GM12878 (cell line): ENCODE results near the gene C19orf12. TPM values are rescaled to one million over a fixed set of nuclear protein-coding genes. Genes with fewer than 3 reads are reported as not detected.

Experiments
- ATAC-seq: fragments of 200-7000 bp; cut with Tn5 transposase; 3 replicates; pipeline ENCODE4 v1.9.1; 2020; ENCODE audit warnings: mild to moderate bottlenecking, moderate library complexity
- BruUV-seq: library from RNA; stranded (reverse); fragments of 400-500 nt; replicated peaks from 2 replicates; lab custom pipeline; 2021; lab: Mats Ljungman, UMichigan
- CTCF ChIA-PET: fragments of 300-600 bp; sonication (Branson Sonifier 250); formaldehyde crosslinking; extraction: SDS; loops from one replicate; lab custom pipeline; 2021; ENCODE audit warnings: inconsistent platforms; lab: Yijun Ruan, JAX
- POLR2A ChIA-PET: fragments of 350-600 bp; formaldehyde crosslinking; extraction: SDS; loops from one replicate; lab custom pipeline; 2021; ENCODE audit warnings: inconsistent platforms; lab: Charles Lee
- RAD21 ChIA-PET: fragments of 300-600 bp; sonication (Branson Sonifier 250); formaldehyde crosslinking; loops from one replicate; lab custom pipeline; 2023; ENCODE audit warnings: antibody characterized with exemption; ENCODE audit not compliant: unreplicated experiment; lab: Charles Lee
- SMC1A ChIA-PET: fragments of 300-600 bp; sonication (Branson Sonifier 250); formaldehyde crosslinking; loops from one replicate; lab custom pipeline; 2023; ENCODE audit not compliant: unreplicated experiment, uncharacterized antibody; lab: Charles Lee
- DNase-seq: peaks from one replicate; pipeline ENCODE4 v3.0.0-alpha.2; 2011; ENCODE audit warnings: low read depth, low spot score
- FAIRE-seq: peaks from 3 replicates; lab custom pipeline; 2011; peaks lifted over from hg19 to GRCh38; lab: Jason Lieb, UNC
- H2AFZ ChIP-seq: 2 replicates; pipeline ENCODE4 v1.6.0; 2011; ENCODE audit warnings: low read depth, low read length, control low read depth; ENCODE audit not compliant: control insufficient read depth
- H3K27ac ChIP-seq: 2 replicates; pipeline ENCODE4 v1.5.1; 2011; ENCODE audit warnings: control low read depth; ENCODE audit not compliant: control insufficient read depth, insufficient read depth
- H3K27me3 ChIP-seq, 2 experiments: replicated peaks in 1 of 2; 2 replicates each; pipeline versions ENCODE4 v1.6.0 to v1.6.1; 2011; ENCODE audit warnings: low read length in 1 of 2; ENCODE audit not compliant: control insufficient read depth in 2 of 2, insufficient read depth in 2 of 2
- H3K36me3 ChIP-seq, 2 experiments: 2 replicates each; pipeline ENCODE4 v1.5.1; 2011; ENCODE audit warnings: low read length in 1 of 2; ENCODE audit not compliant: control insufficient read depth in 2 of 2, insufficient read depth in 2 of 2
- H3K4me1 ChIP-seq: 2 replicates; pipeline ENCODE4 v1.6.1; 2011; ENCODE audit warnings: mild to moderate bottlenecking, low read length, moderate library complexity, mixed read lengths; ENCODE audit not compliant: control insufficient read depth, insufficient read depth
- H3K4me2 ChIP-seq: 2 replicates; pipeline ENCODE4 v1.6.0; 2011; ENCODE audit warnings: control low read depth; ENCODE audit not compliant: control insufficient read depth, insufficient read depth
- H3K4me3 ChIP-seq: fragments of 200-600 bp; sonication (generic); 2 replicates; pipeline ENCODE4 v1.5.1; 2016
- H3K79me2 ChIP-seq: 2 replicates; pipeline ENCODE4 v1.6.0; 2011; ENCODE audit warnings: low read length; ENCODE audit not compliant: control insufficient read depth, insufficient read depth
- H3K9ac ChIP-seq: 2 replicates; pipeline ENCODE4 v1.8.0; 2011; ENCODE audit warnings: low read length, control low read depth, mixed read lengths; ENCODE audit not compliant: control insufficient read depth, insufficient read depth
- H3K9me3 ChIP-seq: replicated peaks from 3 replicates; pipeline ENCODE4 v1.5.1; 2011; ENCODE audit warnings: mild to moderate bottlenecking, low read length; ENCODE audit not compliant: control insufficient read depth, insufficient read depth
- H4K20me1 ChIP-seq: 2 replicates; pipeline ENCODE4 v1.6.0; 2011; ENCODE audit not compliant: control insufficient read depth, insufficient read depth
- GATAD2B ChIP-seq: fragments of 450-650 bp; conservative IDR thresholded peaks from 2 replicates; pipeline ENCODE4 v1.6.1; 2017; ENCODE audit warnings: low read depth, mild to moderate bottlenecking, moderate library complexity
- MEF2A ChIP-seq: IDR thresholded peaks from 2 replicates; pipeline ENCODE4 v1.6.1; 2011; ENCODE audit warnings: low read depth, mild to moderate bottlenecking, low read length, moderate library complexity; ENCODE audit not compliant: insufficient read depth
- REST ChIP-seq: IDR thresholded peaks from 2 replicates; pipeline ENCODE4 v1.6.1; 2012; ENCODE audit warnings: mild to moderate bottlenecking, low read depth, low read length
- TAF1 ChIP-seq: IDR thresholded peaks from 2 replicates; pipeline ENCODE4 v1.6.1; 2011; ENCODE audit warnings: mild to moderate bottlenecking, low read depth, low read length, borderline replicate concordance
- ZBED1 ChIP-seq: IDR thresholded peaks from 2 replicates; pipeline ENCODE4 v1.6.1; 2016; ENCODE audit warnings: borderline replicate concordance
- WGBS: methylation state at CpG from one replicate; pipeline ENCODE4 v1.1.6; 2016; ENCODE audit warnings: low lambda C conversion rate; ENCODE audit not compliant: insufficient replicate concordance, insufficient coverage; ENCODE audit errors: missing lambda C conversion rate; 5-methylcytosine and 5-hydroxymethylcytosine counted together
- in situ Hi-C: fragments of 300-500 bp; cut with MboI; formaldehyde crosslinking; loops from 9 replicates; pipeline ENCODE4 v1.14.3; 2018; ENCODE audit warnings: mixed read lengths
- intact Hi-C: fragments of 100-400 bp; cut with micrococcal nuclease; formaldehyde crosslinking; loops from one replicate; pipeline ENCODE4 v1.14.2; 2022; ENCODE audit not compliant: unreplicated experiment
- polyA plus RNA-seq, 11 experiments: library from polyadenylated mRNA; depleted of rRNA in 4 of 11; unstranded in 6 of 11; stranded (reverse) in 5 of 11; fragments of >200 nt; fragmentation: Nextera tagmentation in 4 of 11; fragmentation: Illumina TruSeq in 1 of 11; extraction: Ambion mirVana in 4 of 11; extraction: Trizol in 1 of 11; gene quantifications; 1 replicate in 1 of 11; 2 replicates in 10 of 11; pipeline versions ENCODE4 v1.2.1 to v1.2.3, GENCODE V29; 2011 to 2016; ENCODE audit warnings: inconsistent platforms in 2 of 11, missing spikeins in 2 of 11, low read depth in 1 of 11
- total RNA-seq, 4 experiments: library from RNA; depleted of rRNA in 3 of 4; stranded (reverse); fragments of >200 nt in 3 of 4; fragmentation: Illumina TruSeq in 1 of 4; extraction: Trizol in 1 of 4; gene quantifications; 2 replicates each; pipeline versions ENCODE4 v1.2.1 to v1.2.3, GENCODE V29; 2013 to 2021
- TF ChIP-seq, protein P1 (sequence below): fragments of 450-650 bp; IDR thresholded peaks from 2 replicates; pipeline ENCODE4 v1.6.1; 2017; ENCODE audit warnings: mild to moderate bottlenecking, low read depth, inconsistent platforms; ENCODE audit not compliant: poor library complexity, severe bottlenecking
- TF ChIP-seq, protein P2 (sequence below): IDR thresholded peaks from 2 replicates; pipeline ENCODE4 v1.6.1; 2012; ENCODE audit warnings: improper control_type of control experiment, low read depth, low read length; ENCODE audit not compliant: insufficient replicate concordance

The C19orf12 gene
- total and polyA plus RNA-seq, 10 of the 15 experiments (the other 5 are each of a cell fraction or from before 2014, with no cell fraction given), result 2.3 to 23.5 (median 20.3) TPM

- TF ChIP-seq, protein P1, sequence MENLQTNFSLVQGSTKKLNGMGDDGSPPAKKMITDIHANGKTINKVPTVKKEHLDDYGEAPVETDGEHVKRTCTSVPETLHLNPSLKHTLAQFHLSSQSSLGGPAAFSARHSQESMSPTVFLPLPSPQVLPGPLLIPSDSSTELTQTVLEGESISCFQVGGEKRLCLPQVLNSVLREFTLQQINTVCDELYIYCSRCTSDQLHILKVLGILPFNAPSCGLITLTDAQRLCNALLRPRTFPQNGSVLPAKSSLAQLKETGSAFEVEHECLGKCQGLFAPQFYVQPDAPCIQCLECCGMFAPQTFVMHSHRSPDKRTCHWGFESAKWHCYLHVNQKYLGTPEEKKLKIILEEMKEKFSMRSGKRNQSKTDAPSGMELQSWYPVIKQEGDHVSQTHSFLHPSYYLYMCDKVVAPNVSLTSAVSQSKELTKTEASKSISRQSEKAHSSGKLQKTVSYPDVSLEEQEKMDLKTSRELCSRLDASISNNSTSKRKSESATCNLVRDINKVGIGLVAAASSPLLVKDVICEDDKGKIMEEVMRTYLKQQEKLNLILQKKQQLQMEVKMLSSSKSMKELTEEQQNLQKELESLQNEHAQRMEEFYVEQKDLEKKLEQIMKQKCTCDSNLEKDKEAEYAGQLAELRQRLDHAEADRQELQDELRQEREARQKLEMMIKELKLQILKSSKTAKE, result no peak
- TF ChIP-seq GATAD2B (no peak), ZBED1 (no peak)
These were observed 48.1 kb upstream of the C19orf12 start (continued) for GRCh38 chr19:29763196-29763595.

DNA sequence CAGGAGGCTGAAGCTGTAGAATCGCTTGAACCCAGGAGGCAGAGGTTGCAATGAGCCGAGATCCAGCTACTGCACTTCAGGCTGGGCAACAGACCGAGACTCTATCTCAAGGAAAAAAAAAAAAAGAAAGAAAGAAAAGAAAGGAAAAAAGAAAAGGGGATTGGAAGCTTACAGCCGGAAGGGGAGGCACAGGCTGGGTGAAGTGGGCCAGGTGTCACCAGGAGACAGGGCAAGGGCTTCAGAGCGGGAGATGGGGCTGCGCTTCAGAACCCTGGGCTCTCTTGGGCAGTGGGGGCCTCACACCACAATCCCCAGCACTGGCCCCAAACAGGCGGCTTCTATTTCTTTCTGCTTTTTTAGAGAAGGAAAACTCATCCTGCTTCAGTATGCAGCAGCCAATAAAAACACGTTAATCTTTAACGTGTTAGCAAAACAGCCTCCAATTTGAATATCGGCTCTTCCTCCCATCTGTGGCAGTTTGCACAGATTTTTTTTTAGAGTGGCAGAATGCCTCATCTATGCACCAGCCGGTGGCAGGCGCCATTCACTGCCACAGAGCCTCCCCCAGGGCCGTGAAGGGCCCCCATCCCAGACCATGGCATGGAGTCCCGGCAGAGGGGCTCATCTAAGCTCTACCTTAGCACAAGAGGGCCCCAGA is 46.6 kb upstream of the C19orf12 start:
- RAD21 ChIA-PET, result interaction anchor here (1.3 to 2.4 kb wide), 3 partner anchors 48 to 112 kb away, joined by 4 to 14 read pairs (median 6); no protein-coding TSS in a partner anchor
- Histone ChIP-seq H2AFZ (no peak overlapping the region), H3K27ac (no peak overlapping the region), H3K4me2 (no peak overlapping the region), H3K9me3 (no peaks in the 10 kb centered on the region), H3K27me3 (no peaks in the 10 kb centered on the region), H3K4me3 (no peak overlapping the region), H3K79me2 (no peaks in the 10 kb centered on the region), H3K36me3 (no peaks in the 10 kb centered on the region), H4K20me1 (no peaks in the 10 kb centered on the region), H3K4me1 (no peaks in the 10 kb centered on the region), H3K9ac (no peak overlapping the region)
- no peak for DNase-seq
- CTCF ChIA-PET, result interaction anchor here (0.6 to 3.0 kb wide), 8 partner anchors 9 to 127 kb away, joined by 3 to 15 read pairs (median 5); partner anchors contain the start of gene PLEKHF1
- SMC1A ChIA-PET, result interaction anchor here (1.3 kb wide), 1 partner anchor 112 kb away, joined by 3 read pairs; no protein-coding TSS in a partner anchor
- ATAC-seq, result no peak
- POLR2A ChIA-PET, result no interaction called here
- FAIRE-seq, result no peak
- WGBS, result 60% methylated on average over 13 of the region's 14 CpGs
- in situ Hi-C loops (no loop called here), intact Hi-C loops (loop anchor here (2.0 to 5.0 kb wide), 2 partner anchors 51 to 111 kb away; partner anchors contain the start of gene CCNE1)
- BruUV-seq, result no TSS peak
- TF ChIP-seq MEF2A (no peak), GATAD2B (no peak), REST (no peak), TAF1 (no peak)
- TF ChIP-seq, protein P2, sequence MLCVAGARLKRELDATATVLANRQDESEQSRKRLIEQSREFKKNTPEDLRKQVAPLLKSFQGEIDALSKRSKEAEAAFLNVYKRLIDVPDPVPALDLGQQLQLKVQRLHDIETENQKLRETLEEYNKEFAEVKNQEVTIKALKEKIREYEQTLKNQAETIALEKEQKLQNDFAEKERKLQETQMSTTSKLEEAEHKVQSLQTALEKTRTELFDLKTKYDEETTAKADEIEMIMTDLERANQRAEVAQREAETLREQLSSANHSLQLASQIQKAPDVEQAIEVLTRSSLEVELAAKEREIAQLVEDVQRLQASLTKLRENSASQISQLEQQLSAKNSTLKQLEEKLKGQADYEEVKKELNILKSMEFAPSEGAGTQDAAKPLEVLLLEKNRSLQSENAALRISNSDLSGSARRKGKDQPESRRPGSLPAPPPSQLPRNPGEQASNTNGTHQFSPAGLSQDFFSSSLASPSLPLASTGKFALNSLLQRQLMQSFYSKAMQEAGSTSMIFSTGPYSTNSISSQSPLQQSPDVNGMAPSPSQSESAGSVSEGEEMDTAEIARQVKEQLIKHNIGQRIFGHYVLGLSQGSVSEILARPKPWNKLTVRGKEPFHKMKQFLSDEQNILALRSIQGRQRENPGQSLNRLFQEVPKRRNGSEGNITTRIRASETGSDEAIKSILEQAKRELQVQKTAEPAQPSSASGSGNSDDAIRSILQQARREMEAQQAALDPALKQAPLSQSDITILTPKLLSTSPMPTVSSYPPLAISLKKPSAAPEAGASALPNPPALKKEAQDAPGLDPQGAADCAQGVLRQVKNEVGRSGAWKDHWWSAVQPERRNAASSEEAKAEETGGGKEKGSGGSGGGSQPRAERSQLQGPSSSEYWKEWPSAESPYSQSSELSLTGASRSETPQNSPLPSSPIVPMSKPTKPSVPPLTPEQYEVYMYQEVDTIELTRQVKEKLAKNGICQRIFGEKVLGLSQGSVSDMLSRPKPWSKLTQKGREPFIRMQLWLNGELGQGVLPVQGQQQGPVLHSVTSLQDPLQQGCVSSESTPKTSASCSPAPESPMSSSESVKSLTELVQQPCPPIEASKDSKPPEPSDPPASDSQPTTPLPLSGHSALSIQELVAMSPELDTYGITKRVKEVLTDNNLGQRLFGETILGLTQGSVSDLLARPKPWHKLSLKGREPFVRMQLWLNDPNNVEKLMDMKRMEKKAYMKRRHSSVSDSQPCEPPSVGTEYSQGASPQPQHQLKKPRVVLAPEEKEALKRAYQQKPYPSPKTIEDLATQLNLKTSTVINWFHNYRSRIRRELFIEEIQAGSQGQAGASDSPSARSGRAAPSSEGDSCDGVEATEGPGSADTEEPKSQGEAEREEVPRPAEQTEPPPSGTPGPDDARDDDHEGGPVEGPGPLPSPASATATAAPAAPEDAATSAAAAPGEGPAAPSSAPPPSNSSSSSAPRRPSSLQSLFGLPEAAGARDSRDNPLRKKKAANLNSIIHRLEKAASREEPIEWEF, result no peak
